ENCODE results near the gene ADGRL1. TPM values are rescaled to one million over a fixed set of nuclear protein-coding genes. Genes with fewer than 3 reads are reported as not detected.

Gene ADGRL1
- total and polyA plus RNA-seq, 10 of the 15 experiments (the other 5 are each of a cell fraction or from before 2014, with no cell fraction given): 0.05 to 4.8 (median 0.71) TPM

GRCh38 chr19:14113762-14114414, 92.1 kb downstream of the ADGRL1 start (continued):
- TF ChIP-seq IKZF1 (conservative IDR thresholded peaks at IDR 0.05) (0 out of 2 replicates have a peak, but pooled peaks have one; percentile 3), ZNF207 (IDR thresholded peaks at IDR 0.05; ENCODE audit: borderline replicate concordance) (no peak), HDAC2 (IDR thresholded peaks at IDR 0.05) (no peak), RB1 (IDR thresholded peaks at IDR 0.05; ENCODE audit: borderline replicate concordance) (no peak), FOXM1 (IDR thresholded peaks at IDR 0.05; ENCODE audit: low read depth, low read length) (peak; percentile 68; the same call in 1 of the 2 replicates), SREBF1 (IDR thresholded peaks at IDR 0.05; ENCODE audit: low read length) (no peak), ATF7 (IDR thresholded peaks at IDR 0.05; ENCODE audit: low read depth) (no peak), RFX5 (IDR thresholded peaks at IDR 0.05; ENCODE audit: low read depth, low read length) (no peak), CTCF (IDR thresholded peaks at IDR 0.05 in 2 of 3, conservative IDR thresholded peaks at IDR 0.05 in 1 of 3; ENCODE audit: control insufficient read depth in 2 of 3, extremely low read depth in 1 of 3, insufficient read depth in 1 of 3, low read depth in 3 of 3, low read length in 3 of 3) (peak; percentile 19 to 47 (median 41)), SMARCA5 (IDR thresholded peaks at IDR 0.05) (no peak), BRCA1 (IDR thresholded peaks at IDR 0.05; ENCODE audit: low read depth, low read length) (no peak), YY1 (IDR thresholded peaks at IDR 0.05; ENCODE audit: low read depth, low read length) (0 out of 2 replicates have a peak, but pooled peaks have one; percentile 42), PRDM15 (CRISPR knock-in tag; IDR thresholded peaks at IDR 0.05) (no peak), CBX3 (IDR thresholded peaks at IDR 0.05; ENCODE audit: borderline replicate concordance, low read depth) (no peak), PKNOX1 (IDR thresholded peaks at IDR 0.05) (0 out of 2 replicates have a peak, but pooled peaks have one; percentile 22), POLR2AphosphoS5 (IDR thresholded peaks at IDR 0.05; ENCODE audit: low read length) (no peak)

Measured in GM12878 (cell line).